Umbilical cord (tissue), 2 donors: ENCODE results near the gene SART1. TPM values are rescaled to one million over a fixed set of nuclear protein-coding genes. Genes with fewer than 3 reads are reported as not detected.

Experiments
- DNase-seq: peaks from one replicate; pipeline ENCODE4 v3.0.0-alpha.2; 2015; ENCODE audit warnings: low spot score
- total RNA-seq: library from RNA; depleted of rRNA; stranded (reverse); fragments of >200 nt; gene quantifications from one replicate; pipeline ENCODE4 v1.2.3, GENCODE V29; 2014; ENCODE audit warnings: low replicate concordance; ENCODE audit not compliant: insufficient read depth

The SART1 gene
- total RNA-seq, 1 donor from 2014 or later = 38.0 TPM

DNA sequence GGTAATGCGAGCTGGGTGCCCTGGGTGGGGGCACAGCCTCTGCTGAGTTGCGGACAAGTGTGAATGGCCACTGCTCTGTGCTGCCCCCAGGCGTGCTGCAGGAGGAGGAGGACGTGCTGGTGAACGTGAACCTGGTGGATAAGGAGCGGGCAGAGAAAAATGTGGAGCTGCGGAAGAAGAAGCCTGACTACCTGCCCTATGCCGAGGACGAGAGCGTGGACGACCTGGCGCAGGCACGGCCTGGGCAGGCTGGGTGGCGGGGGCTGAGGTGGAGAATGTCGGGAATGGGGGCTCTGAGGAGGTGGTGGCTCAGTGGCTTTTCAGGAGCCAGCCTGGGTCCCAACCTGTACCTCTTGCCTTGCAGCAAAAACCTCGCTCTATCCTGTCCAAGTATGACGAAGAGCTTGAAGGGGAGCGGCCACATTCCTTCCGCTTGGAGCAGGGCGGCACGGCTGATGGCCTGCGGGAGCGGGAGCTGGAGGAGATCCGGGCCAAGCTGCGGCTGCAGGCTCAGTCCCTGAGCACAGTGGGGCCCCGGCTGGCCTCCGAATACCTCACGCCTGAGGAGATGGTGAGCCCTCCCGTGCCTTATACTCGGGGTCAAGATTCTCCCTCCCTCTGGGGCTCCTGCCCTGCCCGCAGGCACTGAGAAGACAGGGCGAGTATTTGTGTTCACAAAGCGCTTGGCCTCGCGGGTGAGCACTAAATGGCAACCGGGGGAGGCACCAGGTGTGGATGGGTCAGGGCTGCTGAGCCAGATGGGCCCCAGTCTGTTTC, 4.6 kb downstream of the SART1 start:
- no peak for DNase-seq

DNA sequence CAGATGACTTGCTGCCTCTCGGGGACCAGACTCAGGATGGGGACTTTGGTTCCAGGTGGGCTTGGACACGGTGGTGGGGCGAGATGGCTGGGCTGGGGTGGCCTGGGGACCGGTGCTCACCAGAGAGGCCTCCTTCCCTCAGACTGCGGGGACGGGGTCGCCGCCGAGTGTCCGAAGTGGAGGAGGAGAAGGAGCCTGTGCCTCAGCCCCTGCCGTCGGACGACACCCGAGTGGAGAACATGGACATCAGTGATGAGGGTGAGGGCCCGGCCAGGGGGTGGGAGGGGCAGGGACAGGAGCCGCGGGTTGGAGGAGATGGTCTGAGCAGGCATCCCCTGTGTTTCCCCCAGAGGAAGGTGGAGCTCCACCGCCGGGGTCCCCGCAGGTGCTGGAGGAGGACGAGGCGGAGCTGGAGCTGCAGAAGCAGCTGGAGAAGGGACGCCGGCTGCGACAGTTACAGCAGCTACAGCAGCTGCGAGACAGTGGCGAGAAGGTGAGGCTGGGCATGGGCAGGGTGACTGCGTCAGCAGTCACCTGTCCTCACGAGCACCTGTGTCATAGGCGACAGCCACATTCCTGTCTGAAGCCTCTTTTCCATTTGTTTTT, 5.9 kb downstream of the SART1 start:
- DNase-seq = no peak

DNA sequence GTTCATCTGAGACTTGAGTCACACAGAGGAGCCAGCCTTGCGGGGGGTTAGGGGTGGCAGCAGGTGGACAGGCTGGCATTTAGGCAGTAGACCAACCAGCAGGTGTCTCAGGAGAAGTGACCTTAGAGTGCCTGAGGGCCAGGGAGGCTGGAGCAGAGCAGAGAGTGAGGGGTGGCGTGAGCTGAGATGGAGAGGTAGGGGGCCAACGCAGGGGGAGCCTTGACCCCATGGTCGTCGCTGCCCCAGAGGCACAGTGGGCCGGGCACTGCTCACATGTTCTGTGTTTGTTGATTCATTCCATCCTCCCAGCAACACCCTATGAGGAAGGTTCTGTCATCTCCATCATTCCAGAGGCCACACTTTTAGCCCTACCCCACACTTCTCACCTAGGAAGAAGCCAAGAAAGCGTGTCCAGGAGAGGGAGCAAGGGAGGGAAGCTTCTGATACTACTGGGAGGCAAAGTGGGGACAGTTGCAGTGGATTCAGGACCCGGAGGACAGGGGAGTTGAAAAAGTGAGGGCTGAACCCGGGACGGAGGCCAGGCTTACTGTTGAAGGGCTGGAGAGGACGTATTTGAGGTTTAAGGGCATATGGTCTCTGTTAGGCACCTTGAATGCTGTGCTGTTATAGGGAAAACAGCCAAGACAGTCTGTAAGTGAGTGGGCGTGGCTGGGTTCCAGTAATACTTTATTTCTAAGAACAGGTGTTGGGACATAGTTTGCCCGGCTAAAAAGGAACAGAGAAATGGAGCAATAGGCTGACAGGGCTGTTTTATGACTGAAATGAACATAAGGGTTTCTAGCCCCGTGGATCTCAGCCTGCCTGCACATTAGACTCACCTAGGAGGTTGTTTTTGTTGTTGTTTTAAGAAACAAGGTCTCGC, 7.3 kb downstream of the SART1 start:
- no peak for DNase-seq

DNA sequence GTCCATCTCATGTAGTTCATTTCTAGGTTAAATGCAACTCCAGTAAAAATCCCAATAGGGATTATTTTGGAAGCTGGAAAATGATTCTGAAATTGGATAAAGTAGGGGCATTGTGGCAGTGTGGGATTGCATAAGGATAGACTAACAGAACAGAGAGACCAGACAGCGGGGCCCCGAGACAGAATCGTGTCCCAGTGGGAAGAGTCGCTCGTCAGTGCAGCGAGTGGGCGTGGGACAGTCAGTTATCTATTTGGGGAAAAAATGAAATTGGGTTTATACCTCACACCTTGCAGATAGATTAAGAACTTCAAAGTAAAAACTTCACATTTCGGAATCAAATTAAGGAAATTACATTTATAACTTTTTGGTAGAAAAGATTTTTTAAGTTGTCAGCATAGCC, 10.6 kb downstream of the SART1 start:
- no peak for DNase-seq

DNA sequence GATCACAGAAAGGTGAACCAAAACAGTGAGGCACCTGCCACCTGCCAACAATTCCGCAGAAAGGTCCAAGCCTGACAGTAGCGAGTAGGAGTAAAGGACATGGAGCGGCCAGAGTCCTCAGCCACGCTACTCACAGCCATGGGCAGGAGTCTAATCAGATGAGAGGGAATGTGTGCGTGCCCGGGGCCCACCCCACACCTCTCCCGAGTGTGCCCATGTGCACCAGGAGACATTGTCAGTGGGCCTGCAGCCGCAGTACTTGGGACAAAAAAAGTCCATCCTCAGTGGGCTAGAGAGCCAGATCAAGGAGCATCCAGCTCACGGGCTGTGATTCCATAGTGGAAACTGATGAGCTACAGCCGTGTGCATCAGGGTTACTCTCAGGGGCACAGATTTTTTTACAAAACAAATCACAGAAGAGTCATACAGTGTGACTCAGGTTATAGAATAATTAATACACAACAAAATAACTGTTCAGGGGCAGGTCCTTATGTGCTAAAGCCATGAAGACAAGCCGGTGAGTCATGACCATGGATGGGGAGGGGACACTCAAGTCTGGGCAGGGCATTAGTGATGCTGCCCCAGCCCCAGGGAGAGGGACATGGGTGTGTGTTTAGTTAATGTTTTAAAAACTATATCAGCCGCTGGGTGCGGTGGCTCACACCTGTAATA, 12.0 kb downstream of the SART1 start:
- DNase-seq = no peak

DNA sequence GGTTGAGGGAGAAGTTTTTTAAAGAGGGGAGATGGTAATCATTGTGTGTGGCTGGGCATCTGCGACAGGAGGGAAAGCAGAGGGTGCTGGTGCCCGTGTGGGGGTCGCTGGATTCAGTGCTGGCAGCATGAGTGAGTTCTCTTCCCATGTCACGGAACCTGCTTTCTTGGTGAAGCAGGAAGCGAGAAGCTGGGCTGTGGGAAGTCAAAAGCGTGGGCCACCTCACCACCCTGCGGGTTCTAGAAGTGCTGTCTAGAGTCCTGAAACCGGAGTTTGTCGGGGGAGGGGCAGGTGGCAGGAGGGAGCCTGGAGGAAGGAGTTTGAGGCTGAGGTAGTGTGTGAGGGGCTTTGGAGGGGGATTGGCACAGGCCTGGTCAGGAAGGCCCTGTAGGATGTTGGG, 14.2 kb downstream of the SART1 start:
- no peak for DNase-seq

DNA sequence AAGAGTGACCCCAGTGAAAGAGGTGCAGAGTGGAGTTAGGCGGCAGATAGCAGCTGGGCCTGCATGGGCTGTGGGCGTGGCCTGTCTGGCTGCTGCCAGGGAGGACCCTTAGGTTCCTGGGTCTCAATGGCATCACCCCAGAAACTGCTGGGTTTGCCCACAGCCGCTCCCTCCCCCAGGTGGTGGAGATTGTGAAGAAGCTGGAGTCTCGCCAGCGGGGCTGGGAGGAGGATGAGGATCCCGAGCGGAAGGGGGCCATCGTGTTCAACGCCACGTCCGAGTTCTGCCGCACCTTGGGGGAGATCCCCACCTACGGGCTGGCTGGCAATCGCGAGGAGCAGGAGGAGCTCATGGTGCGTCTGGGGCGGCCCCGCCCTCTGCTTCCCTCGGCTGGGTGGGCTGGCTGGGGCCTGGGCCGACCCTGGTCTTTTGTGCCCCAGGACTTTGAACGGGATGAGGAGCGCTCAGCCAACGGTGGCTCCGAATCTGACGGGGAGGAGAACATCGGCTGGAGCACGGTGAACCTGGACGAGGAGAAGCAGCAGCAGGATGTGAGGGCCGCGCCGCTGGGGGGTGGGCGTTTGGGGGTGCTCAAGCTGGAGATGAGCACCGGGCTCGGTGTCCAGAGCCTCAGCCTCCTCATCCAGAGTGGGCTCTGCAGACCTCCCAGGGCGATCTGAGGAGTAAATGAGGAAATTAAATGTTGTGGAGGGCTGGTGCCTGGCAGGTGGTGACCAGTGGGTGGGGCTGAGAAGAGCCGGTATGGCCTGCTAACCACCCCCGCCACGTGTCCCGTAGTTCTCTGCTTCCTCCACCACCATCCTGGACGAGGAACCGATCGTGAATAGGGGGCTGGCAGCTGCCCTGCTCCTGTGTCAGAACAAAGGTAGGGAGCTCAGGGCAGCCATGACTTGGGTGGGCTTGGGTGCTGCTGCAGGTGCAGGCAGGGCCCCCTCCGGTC, 15.0 kb downstream of the SART1 start:
- no peak for DNase-seq

DNA sequence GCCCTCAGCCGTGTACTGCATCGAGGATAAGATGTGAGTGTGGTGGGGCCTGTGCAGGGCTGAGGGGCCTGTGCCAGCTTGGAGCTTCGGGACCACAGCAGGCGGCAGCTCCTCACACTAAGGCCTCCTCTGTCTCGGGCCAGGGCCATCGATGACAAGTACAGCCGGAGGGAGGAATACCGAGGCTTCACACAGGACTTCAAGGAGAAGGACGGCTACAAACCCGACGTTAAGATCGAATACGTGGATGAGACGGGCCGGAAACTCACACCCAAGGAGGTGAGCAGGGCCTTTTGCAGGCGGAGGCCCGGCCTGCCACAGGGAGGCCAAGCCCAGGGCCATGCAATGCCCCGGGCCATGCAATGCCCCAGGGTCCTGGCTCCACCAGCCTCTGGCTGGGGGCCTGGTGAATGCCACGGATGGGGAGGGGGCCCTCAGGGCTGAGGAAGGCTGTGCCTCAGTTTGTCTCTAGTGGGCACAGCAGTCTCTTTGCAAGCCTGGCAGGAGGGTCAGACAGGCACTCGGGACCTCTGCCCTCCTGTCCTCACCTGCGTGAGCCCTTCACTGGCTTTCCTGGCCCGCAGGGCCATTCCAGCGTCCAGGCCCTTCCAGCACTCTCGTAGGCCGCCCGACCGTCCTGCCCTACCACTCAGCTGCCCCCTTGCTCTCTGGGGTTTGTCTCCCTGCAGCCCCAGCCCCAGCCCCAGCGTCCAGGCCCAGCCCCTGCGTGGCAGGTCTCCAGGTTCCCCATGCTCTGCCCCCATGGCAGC, 16.3 kb downstream of the SART1 start:
- DNase-seq = no peak

DNA sequence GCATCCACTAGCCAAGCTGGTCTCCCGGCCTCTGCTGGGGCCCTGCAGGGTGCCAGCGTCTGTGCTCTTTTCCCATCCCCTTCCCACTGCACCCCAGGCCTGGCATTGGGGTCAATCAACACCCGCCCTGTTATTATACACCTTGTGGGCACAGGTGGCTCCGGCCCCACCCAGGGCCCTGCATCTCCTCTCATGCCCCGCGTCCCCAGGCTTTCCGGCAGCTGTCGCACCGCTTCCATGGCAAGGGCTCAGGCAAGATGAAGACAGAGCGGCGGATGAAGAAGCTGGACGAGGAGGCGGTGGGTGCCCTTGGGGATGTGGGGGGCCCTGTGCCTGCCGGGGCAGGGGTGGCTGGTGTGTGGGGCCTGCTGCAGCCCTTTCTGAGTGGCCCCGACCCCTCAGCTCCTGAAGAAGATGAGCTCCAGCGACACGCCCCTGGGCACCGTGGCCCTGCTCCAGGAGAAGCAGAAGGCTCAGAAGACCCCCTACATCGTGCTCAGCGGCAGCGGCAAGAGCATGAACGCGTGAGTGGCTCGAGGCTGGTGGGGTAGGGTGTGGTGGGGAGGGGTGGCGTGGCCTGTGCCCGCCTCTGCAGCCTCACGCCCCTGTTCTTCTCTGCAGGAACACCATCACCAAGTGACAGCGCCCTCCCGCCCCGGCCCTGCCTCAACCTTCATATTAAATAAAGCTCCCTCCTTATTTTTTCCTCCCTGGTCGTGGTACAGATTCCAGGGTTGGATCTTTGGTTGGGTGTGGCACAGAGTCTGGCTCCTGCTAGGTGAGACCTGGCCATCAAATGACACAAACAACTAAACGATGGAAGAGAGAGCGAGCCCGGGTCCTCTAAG, 17.1 kb downstream of the SART1 start:
- no peak for DNase-seq

DNA sequence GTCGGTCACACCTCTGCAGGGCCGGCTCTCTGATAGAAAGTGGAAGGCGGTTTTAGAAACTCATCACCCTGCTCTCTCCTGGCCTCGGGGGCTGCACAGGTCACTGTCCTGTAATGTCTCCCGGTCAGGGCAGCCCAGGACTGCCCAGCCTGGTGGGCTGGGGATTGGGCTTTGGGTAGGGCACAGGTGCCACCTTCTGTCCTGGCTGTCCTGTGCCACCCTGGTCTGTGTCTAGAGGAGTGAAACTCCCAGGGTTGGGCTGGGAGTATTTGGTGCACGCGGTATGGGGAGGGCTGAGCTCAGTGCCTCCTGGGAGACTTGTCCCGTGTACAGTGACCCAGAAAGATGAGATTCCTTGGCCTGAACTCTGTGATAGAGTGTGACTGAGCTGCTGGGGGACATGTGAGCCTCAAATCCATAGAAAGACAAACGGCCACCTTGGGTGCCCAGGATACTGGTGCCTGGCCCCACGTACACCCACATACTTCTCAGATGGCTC, 17.8 kb downstream of the SART1 start:
- no peak for DNase-seq

DNA sequence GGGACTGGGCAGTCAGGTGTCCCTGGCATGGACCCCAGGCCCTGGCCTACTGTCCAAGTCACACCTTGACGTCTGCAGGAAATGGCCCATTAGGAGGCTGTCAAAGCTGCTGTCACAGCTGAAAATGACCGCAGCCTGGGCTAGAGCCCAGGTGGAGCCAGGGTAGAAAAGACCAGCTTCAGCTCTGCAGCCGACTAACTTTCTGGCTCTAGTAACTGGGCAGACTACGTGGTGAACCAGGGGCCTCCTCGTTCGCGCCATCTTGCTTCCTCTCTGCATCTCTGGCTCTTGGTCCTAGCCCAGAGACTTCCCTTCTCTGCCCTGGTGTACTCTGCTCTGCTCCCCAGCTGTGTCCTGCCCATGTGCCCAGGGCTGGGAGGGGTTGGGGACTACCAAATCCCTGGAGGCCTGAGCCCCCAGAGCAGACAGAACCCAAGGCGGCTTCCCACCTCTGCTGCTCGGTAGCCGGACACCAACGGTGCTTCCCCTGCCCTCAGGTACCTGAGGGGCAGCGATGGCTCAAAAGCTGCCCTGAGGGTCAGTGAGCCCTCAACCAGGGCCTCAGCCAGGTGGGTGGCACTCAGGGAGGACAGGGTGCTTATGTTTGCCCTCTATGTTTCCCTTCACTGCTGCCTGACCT, 19.7 kb downstream of the SART1 start:
- no peak for DNase-seq

DNA sequence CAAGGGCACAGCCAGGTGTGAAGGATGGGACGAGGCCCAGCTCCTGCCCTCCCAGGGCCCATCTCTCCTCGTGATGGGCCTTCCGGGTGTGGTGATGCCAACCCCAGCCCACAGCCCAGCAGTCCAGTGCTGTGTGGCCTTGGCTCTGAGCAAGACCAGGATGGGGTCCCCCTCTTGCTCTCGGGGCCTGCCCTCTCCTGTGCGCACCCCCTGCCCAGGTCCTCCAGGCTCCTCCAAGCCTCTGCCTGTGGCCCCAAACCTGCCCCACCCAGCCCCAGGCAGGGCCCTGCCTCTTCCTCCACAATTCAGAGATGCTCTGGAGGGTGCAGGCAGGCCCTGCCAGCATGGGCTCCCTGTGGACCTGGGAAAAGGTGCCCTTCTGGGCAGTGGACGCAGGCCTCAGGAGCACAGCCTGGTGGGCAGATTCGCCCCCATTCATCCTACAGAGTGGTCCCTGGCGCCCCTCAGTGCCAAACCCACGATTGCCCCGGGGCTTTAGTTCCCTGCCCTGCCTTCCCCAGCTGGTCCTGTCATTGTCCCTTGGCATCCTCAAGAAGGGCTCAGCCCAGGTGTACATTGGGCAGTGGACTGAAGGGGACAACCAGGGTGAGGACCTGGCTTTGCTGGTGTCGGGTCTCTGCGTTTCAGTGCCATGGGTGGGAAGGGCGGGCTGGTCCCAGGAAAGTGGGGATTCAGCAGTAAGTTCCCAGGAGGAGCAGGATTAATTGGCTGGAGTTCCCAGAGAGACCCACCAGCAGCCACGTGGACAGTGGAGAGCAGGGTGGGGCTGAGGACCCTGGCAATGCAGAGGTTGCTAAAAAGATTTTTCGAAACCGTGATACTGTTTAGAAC, 20.7 kb downstream of the SART1 start:
- DNase-seq = no peak

DNA sequence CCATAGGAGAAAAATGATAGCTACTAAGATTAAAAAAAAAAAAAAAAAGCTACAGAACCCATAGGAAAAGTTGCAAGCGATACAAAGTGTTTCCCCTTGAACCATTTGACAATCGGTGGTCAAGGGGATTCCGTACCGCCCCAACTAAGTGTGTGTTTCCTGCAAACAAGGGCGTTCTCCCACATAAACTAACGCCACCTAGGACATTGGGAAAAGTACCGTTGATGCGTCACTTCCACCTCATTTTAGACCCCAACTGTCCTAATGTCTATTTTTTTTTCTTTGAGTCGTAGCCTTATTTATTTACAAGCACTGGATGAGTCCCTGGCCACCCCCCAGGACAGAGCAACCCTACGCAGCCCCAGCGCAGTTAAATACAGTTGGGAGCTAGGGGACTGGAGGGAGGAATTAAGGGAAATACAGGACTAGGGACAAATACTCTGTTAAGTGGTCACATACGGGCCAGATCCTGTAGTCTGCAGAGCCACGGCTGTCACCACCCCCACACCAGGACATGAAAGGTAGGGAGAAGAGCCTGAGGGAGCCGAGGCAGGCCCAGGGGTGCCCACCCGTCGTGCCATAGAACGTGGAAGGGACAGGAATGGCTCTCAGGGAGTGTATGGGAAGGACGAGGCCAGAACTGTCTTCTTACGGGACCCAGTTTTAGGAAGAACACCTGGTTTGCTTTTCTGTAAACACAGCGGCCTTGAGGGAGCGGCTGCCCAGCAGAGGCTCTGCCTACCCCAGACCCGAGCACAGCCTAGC, 21.5 kb downstream of the SART1 start:
- no peak for DNase-seq

DNA sequence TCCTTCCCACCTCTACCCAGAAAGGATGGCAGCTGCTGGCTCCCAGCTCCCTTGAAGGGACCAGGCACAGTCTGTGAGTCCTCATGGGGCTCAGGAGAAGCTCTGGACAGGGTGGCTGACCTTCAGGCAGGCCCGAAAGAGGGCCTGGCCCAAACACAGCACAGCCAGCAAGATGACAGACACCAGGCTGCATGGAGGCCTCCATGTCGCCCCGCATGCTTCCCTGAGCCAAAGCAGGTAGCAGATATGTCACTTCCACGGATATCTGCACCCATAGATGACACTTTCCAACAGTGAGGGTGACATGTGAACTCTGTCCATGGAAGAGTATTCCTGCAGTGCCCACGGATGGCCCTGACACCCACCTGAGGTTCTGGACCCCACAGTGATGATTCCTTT, 22.1 kb downstream of the SART1 start:
- no peak for DNase-seq

DNA sequence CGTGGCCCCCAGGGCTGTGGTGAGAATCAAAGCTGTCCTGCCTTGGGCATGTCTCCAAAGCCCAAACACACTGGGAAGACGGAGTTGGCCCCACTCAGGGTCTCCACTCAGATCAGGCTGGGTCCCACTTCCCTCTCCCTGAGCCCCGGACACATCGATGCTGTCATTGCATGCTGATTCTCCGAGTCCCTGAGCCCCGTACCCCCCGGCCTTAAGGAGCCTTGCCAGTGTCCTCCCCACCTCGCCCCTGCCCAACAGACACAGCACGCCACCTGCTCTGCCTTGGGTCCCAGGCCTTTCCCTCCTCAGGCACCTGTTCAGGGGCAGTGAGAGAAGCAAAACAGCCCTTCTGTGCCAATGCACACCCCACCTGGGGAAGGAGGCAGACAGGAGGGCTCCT, 25.8 kb downstream of the SART1 start:
- no peak for DNase-seq

DNA sequence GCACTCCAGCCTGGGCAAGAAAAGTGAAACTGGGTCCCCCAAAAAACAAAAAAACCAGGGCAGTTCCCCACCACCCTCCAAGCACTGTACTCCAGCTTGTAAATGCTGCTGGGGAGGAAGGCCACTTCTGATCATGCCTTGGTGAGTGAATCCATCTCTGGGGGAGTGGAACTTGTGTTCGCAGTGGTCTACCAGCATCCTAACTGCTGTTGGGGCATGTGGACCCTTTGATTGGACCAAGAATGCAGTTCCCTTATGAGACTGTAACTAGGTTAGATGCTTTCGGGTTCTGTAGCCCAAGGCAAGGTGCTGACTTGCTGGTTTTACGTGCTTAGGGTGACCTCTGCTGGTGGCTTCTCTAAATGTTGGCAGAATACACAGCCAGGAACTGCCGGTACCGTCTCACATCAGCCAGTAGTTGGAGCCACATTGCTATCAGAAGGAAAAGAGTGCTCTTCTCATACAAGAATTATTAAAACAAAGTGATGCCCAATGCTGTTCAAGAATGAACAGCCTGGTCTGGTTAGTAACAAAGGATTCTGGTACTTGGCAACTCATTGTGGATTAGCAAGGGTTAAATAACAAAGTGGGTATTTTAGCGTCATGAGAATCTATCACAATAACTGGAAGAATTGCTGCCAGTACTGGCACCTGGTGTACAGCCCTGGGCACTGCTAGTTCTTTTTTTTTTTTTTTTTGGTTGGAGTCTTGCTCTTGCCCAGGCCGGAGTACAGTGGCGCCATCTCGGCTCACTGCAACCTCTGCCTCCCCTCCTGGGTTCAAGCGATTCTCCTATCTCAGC, 27.5 kb downstream of the SART1 start:
- DNase-seq = peak; percentile 97
